ENCODE measurements around the gene SSC4D.

Gene SSC4D

GRCh38 chr7:76346097-76346496, 63.4 kb downstream of the SSC4D start:
- TF ChIP-seq CTCF (IDR thresholded peaks at IDR 0.05; ENCODE audit: insufficient read depth, low read length, missing control alignments) = no peak
- CTCF ChIA-PET = no interaction called here
- POLR2A ChIA-PET = no interaction called here
- no peak overlapping the region for H3K4me3 ChIP-seq (ENCODE audit: low read depth, low read length)
- DNase-seq (ENCODE audit: low read depth, low spot score) = no peak

GRCh38 chr7:76343931-76344321, 65.6 kb downstream of the SSC4D start:
- POLR2A ChIA-PET = interaction anchor here (1.6 kb wide), 1 partner anchor 15 kb away, joined by 3 read pairs; the partner anchor contains the start of gene YWHAG
- no peak overlapping the region for H3K4me3 ChIP-seq (ENCODE audit: low read depth, low read length)
- no peak for TF ChIP-seq CTCF (IDR thresholded peaks at IDR 0.05; ENCODE audit: insufficient read depth, low read length, missing control alignments)
- CTCF ChIA-PET = interaction anchor here (0.6 kb wide), 1 partner anchor 31 kb away, joined by 3 read pairs; no protein-coding TSS in a partner anchor
- DNase-seq (ENCODE audit: low read depth, low spot score) = no peak

- POLR2A ChIA-PET = interaction anchor here (1.1 to 1.6 kb wide), 2 partner anchors 9 to 15 kb away, joined by 3 to 5 read pairs; partner anchors contain the start of gene YWHAG
- CTCF ChIA-PET = interaction anchor here (0.6 to 1.0 kb wide), 2 partner anchors 15 to 30 kb away, joined by 3 read pairs; partner anchors contain the start of gene YWHAG
These were observed 66.1 kb downstream of the SSC4D start for GRCh38 chr7:76343294-76343930.

GRCh38 chr7:76342222-76342621, 67.3 kb downstream of the SSC4D start:
- DNase-seq (ENCODE audit: low read depth, low spot score) = no peak
- ChIA-PET POLR2A (interaction anchor here (1.1 kb wide), 1 partner anchor 10 kb away, joined by 5 read pairs; no protein-coding TSS in a partner anchor), CTCF (interaction anchor here (1.0 kb wide), 1 partner anchor 17 kb away, joined by 3 read pairs; the partner anchor contains the start of gene YWHAG)
- no peak for TF ChIP-seq CTCF (IDR thresholded peaks at IDR 0.05; ENCODE audit: insufficient read depth, low read length, missing control alignments)
- no peak overlapping the region for H3K4me3 ChIP-seq (ENCODE audit: low read depth, low read length)

More at GRCh38 chr7:76343294-76343930, 66.1 kb downstream of the SSC4D start:
- no peak overlapping the region for H3K4me3 ChIP-seq (ENCODE audit: low read depth, low read length)
- no peak for DNase-seq (ENCODE audit: low read depth, low spot score)
- TF ChIP-seq CTCF (IDR thresholded peaks at IDR 0.05; ENCODE audit: insufficient read depth, low read length, missing control alignments) = no peak

GRCh38 chr7:76340617-76341131, 68.8 kb downstream of the SSC4D start:
- no peak overlapping the region for H3K4me3 ChIP-seq (ENCODE audit: low read depth, low read length)
- DNase-seq (ENCODE audit: low read depth, low spot score) = peak; percentile 64
- ChIA-PET CTCF (interaction anchor here (0.7 kb wide), 1 partner anchor 42 kb away, joined by 4 read pairs; no protein-coding TSS in a partner anchor), POLR2A (no interaction called here)
- TF ChIP-seq CTCF (IDR thresholded peaks at IDR 0.05; ENCODE audit: insufficient read depth, low read length, missing control alignments) = no peak
